HG03558 (cell line): ENCODE measurements around the gene PPIA.
"Not testable (repeated sequence)": the region's sequence is repeated elsewhere in the genome, so short reads cannot be mapped to it uniquely, and the experiment has no call there.

Source experiments
- ATAC-seq: cut with Tn5 transposase; IDR thresholded peaks from one replicate; pipeline ENCODE4 v1.9.1; 2021; ENCODE audit warnings: moderate number of reproducible peaks; ENCODE audit not compliant: unreplicated experiment; ENCODE audit errors: extremely low read depth

The PPIA gene

GRCh38 chr7:44762726-44763522, 33.6 kb upstream of the PPIA start:
- no peak for ATAC-seq

- no peak for ATAC-seq
Observed at GRCh38 chr7:44764081-44764480, 32.4 kb upstream of the PPIA start.

- ATAC-seq, result no peak
Observed at GRCh38 chr7:44764665-44765578, 31.6 kb upstream of the PPIA start.

GRCh38 chr7:44765579-44766415, 30.7 kb upstream of the PPIA start:
- ATAC-seq, result no peak

GRCh38 chr7:44766416-44766801, 30.1 kb upstream of the PPIA start:
- no peak for ATAC-seq

GRCh38 chr7:44767134-44767911, 29.2 kb upstream of the PPIA start:
- no peak for ATAC-seq

- no peak for ATAC-seq
Observed at GRCh38 chr7:44767912-44768627, 28.4 kb upstream of the PPIA start.

GRCh38 chr7:44768628-44769371, 27.7 kb upstream of the PPIA start:
- ATAC-seq, result no peak

GRCh38 chr7:44769376-44769775, 27.1 kb upstream of the PPIA start:
- no peak for ATAC-seq

GRCh38 chr7:44769776-44770294, 26.6 kb upstream of the PPIA start:
- ATAC-seq, result no peak

- ATAC-seq, result no peak
Observed at GRCh38 chr7:44771358-44771757, 25.1 kb upstream of the PPIA start.

GRCh38 chr7:44772440-44772839, 24.0 kb upstream of the PPIA start:
- ATAC-seq, result no peak

GRCh38 chr7:44772867-44773266, 23.6 kb upstream of the PPIA start:
- no peak for ATAC-seq

GRCh38 chr7:44774486-44774885, 22.0 kb upstream of the PPIA start:
- not testable (repeated sequence) for ATAC-seq

GRCh38 chr7:44775383-44776107, 20.9 kb upstream of the PPIA start:
- no peak for ATAC-seq

- ATAC-seq, result no peak
Observed at GRCh38 chr7:44776211-44776610, 20.3 kb upstream of the PPIA start.

GRCh38 chr7:44782460-44782859, 14.0 kb upstream of the PPIA start:
- ATAC-seq, result no peak

GRCh38 chr7:44783407-44783806, 13.1 kb upstream of the PPIA start:
- ATAC-seq, result no peak
